Thymus (tissue), 11 donors: Measurements from ENCODE around the gene EXOSC9. TPM values are rescaled to one million over a fixed set of nuclear protein-coding genes. Genes with fewer than 3 reads are reported as not detected.

Experiments used
- DNase-seq, 9 donors: peaks; one replicate each; pipeline ENCODE4 v3.0.0-alpha.2; 2013; ENCODE audit warnings: low spot score in 9 of 9, low read depth in 6 of 9, missing footprints in 1 of 9
- H3K27ac ChIP-seq, 2 donors: one replicate each; pipeline ENCODE4 v1.5.1; 2013; ENCODE audit warnings: control low read depth in 1 of 2, low read depth in 1 of 2, low read length in 1 of 2, mild to moderate bottlenecking in 1 of 2, moderate library complexity in 1 of 2
- H3K27me3 ChIP-seq, 2 donors: one replicate each; pipeline ENCODE4 v1.5.1; 2013; ENCODE audit warnings: low read length in 1 of 2; ENCODE audit not compliant: control insufficient read depth in 2 of 2, insufficient read depth in 1 of 2
- H3K36me3 ChIP-seq, 2 donors: one replicate each; pipeline ENCODE4 v1.5.1; 2013; ENCODE audit warnings: low read length in 1 of 2, mild to moderate bottlenecking in 1 of 2, moderate library complexity in 1 of 2; ENCODE audit not compliant: control insufficient read depth in 2 of 2, insufficient read depth in 2 of 2
- H3K4me1 ChIP-seq, 2 donors: one replicate each; pipeline ENCODE4 v1.5.1; 2013; ENCODE audit warnings: low read length in 2 of 2; ENCODE audit not compliant: control insufficient read depth in 2 of 2, insufficient read depth in 2 of 2
- H3K4me3 ChIP-seq, 2 donors: one replicate each; pipeline ENCODE4 v1.5.1; 2013; ENCODE audit warnings: low read length in 2 of 2, control low read depth in 1 of 2, mild to moderate bottlenecking in 1 of 2
- H3K9me3 ChIP-seq, 2 donors: one replicate each; pipeline ENCODE4 v1.5.1; 2013; ENCODE audit warnings: low read length in 1 of 2, mild to moderate bottlenecking in 1 of 2; ENCODE audit not compliant: control insufficient read depth in 2 of 2, insufficient read depth in 1 of 2
- WGBS: extraction: QIAGEN DNeasy Blood & Tissue Kit; methylation state at CpG from one replicate; pipeline ENCODE4 v1.1.7; 2013; 5-methylcytosine and 5-hydroxymethylcytosine counted together
- polyA plus RNA-seq: library from polyadenylated mRNA; stranded (reverse); fragments of 200-250 nt; gene quantifications from one replicate; pipeline ENCODE4 v1.2.3, GENCODE V29; 2013
- total RNA-seq: library from RNA; stranded (reverse); fragments of 120-200 nt; gene quantifications from one replicate; pipeline ENCODE4 v1.2.4, GENCODE V29; 2013
- donor health status: healthy.

The EXOSC9 gene
- total and polyA plus RNA-seq, 2 donors = 33.4 to 66.3 TPM

GRCh38 chr4:121814756-121815155, 13.6 kb downstream of the EXOSC9 start:
- WGBS = 98% methylated on average over 2 of the region's 2 CpGs
- no peak for DNase-seq
- H3K4me1 ChIP-seq = no peaks in the 10 kb centered on the region
- H3K27me3 ChIP-seq = no peaks in the 10 kb centered on the region
- H3K4me3 ChIP-seq = no peak overlapping the region
- H3K27ac ChIP-seq = no peak overlapping the region
- no peaks in the 10 kb centered on the region for H3K9me3 ChIP-seq
- peaks cover 17 to 82% of the 10 kb centered on the region in 2 donors for H3K36me3 ChIP-seq

GRCh38 chr4:121817006-121817405, 15.9 kb downstream of the EXOSC9 start:
- Histone ChIP-seq H3K27ac (no peak overlapping the region), H3K4me1 (no peaks in the 10 kb centered on the region), H3K4me3 (no peak overlapping the region), H3K36me3 (peaks cover 10 to 85% of the 10 kb centered on the region in 2 donors), H3K9me3 (no peaks in the 10 kb centered on the region), H3K27me3 (no peaks in the 10 kb centered on the region)
- 98% methylated on average over 3 of the region's 3 CpGs for WGBS
- no peak for DNase-seq

GRCh38 chr4:121817701-121818100, 16.6 kb downstream of the EXOSC9 start:
- H3K36me3 ChIP-seq = peaks cover 10 to 81% of the 10 kb centered on the region in 2 donors
- DNase-seq = no peak
- H3K4me1 ChIP-seq = peaks cover 0 to 6% of the 10 kb centered on the region in 2 donors
- H3K27ac ChIP-seq = no peak overlapping the region
- 97% methylated on average over 1 of the region's 1 CpG for WGBS
- no peaks in the 10 kb centered on the region for H3K9me3 ChIP-seq
- no peak overlapping the region for H3K4me3 ChIP-seq
- H3K27me3 ChIP-seq = no peaks in the 10 kb centered on the region

- H3K36me3 ChIP-seq = peaks cover 10 to 76% of the 10 kb centered on the region in 2 donors
Measured at GRCh38 chr4:121818215-121818614, 17.1 kb downstream of the EXOSC9 start.

GRCh38 chr4:121819216-121819965, 18.3 kb downstream of the EXOSC9 start:
- Histone ChIP-seq H3K4me3 (no peak overlapping the region), H3K4me1 (peaks cover 0 to 8% of the 10 kb centered on the region in 2 donors), H3K27me3 (no peaks in the 10 kb centered on the region), H3K9me3 (no peaks in the 10 kb centered on the region), H3K36me3 (peaks cover 10 to 68% of the 10 kb centered on the region in 2 donors), H3K27ac (no peak overlapping the region)
- 55% methylated on average over 1 of the region's 1 CpG for WGBS
- DNase-seq = no peak

More at GRCh38 chr4:121818215-121818614, 17.1 kb downstream of the EXOSC9 start:
- H3K4me1 ChIP-seq = peaks cover 0 to 8% of the 10 kb centered on the region in 2 donors
- H3K27me3 ChIP-seq = no peaks in the 10 kb centered on the region
- H3K4me3 ChIP-seq = no peak overlapping the region
- H3K27ac ChIP-seq = no peak overlapping the region
- 43% methylated on average over 1 of the region's 1 CpG for WGBS
- no peak for DNase-seq
- H3K9me3 ChIP-seq = no peaks in the 10 kb centered on the region

GRCh38 chr4:121822047-121822446, 20.9 kb downstream of the EXOSC9 start:
- 96% methylated on average over 1 of the region's 1 CpG for WGBS
- peak overlapping the region in 1 of 2 donors; percentile 88 for H3K27ac ChIP-seq
- H3K4me3 ChIP-seq = peak overlapping the region; percentile 79 to 81
- no peaks in the 10 kb centered on the region for H3K27me3 ChIP-seq
- peaks cover 10 to 43% of the 10 kb centered on the region in 2 donors for H3K36me3 ChIP-seq
- peaks cover 0 to 8% of the 10 kb centered on the region in 2 donors for H3K4me1 ChIP-seq
- no peaks in the 10 kb centered on the region for H3K9me3 ChIP-seq
- DNase-seq = peak in 1 of 9 donors; percentile 25

GRCh38 chr4:121822796-121823504, 21.8 kb downstream of the EXOSC9 start:
- H3K4me3 ChIP-seq = peak overlapping the region; percentile 79 to 81
- WGBS = under 1% methylated on average over 30 of the region's 30 CpGs
- H3K27me3 ChIP-seq = no peaks in the 10 kb centered on the region
- peak overlapping the region; percentile 5 to 88 for H3K27ac ChIP-seq
- peaks cover 6 to 38% of the 10 kb centered on the region in 2 donors for H3K36me3 ChIP-seq
- DNase-seq = peak in 4 of 9 donors; percentile 23 to 65 (median 40)
- no peaks in the 10 kb centered on the region for H3K9me3 ChIP-seq
- H3K4me1 ChIP-seq = peaks cover 0 to 8% of the 10 kb centered on the region in 2 donors

- DNase-seq = peak; percentile 90 to 99 (median 96)
- H3K27ac ChIP-seq = peak within 1 kb of the TSS; percentile 54 to 88
- no peaks in the 10 kb centered on the region for H3K9me3 ChIP-seq
- peaks cover 6 to 32% of the 10 kb centered on the region in 2 donors for H3K36me3 ChIP-seq
- under 1% methylated on average over 63 of the region's 63 CpGs for WGBS
- no peaks in the 10 kb centered on the region for H3K27me3 ChIP-seq
- peak within 1 kb of the TSS; percentile 79 to 81 for H3K4me3 ChIP-seq
- H3K4me1 ChIP-seq = peaks cover 0 to 8% of the 10 kb centered on the region in 2 donors
Measured at GRCh38 chr4:121823505-121824170, 22.5 kb downstream of the EXOSC9 start, which contains the start of gene CCNA2. CCNA2 (minus strand) TSS chr4:121823883; CDS start chr4:121823628, 255 bp downstream.
